Stimulated activated CD4-positive, alpha-beta T cell treated with anti-CD3 and anti-CD28 coated beads, Interleukin-15, amount 100 ng/mL, for 24 hours (primary cell): ENCODE data around the gene BAZ1B.
"Not testable (repeated sequence)": the region's sequence is repeated elsewhere in the genome, so short reads cannot be mapped to it uniquely, and the experiment has no call there.

Experiments used
- DNase-seq: peaks from one replicate; pipeline ENCODE4 v3.0.0-alpha.2; 2020

The BAZ1B gene

GRCh38 chr7:73495507-73495906, 26.6 kb downstream of the BAZ1B start:
- DNase-seq = not testable (repeated sequence)

GRCh38 chr7:73489976-73490375, 32.1 kb downstream of the BAZ1B start:
- no peak for DNase-seq

- DNase-seq = no peak
Observed at GRCh38 chr7:73487486-73487885, 34.6 kb downstream of the BAZ1B start.

GRCh38 chr7:73483171-73483570, 38.9 kb downstream of the BAZ1B start:
- no peak for DNase-seq

- DNase-seq = no peak
Observed at GRCh38 chr7:73482746-73483145, 39.3 kb downstream of the BAZ1B start.

- DNase-seq = not testable (repeated sequence)
Observed at GRCh38 chr7:73481521-73481920, 40.6 kb downstream of the BAZ1B start.

- DNase-seq = no peak
Observed at GRCh38 chr7:73478549-73478948, 43.5 kb downstream of the BAZ1B start.

GRCh38 chr7:73477376-73477775, 44.7 kb downstream of the BAZ1B start:
- no peak for DNase-seq

GRCh38 chr7:73470208-73470607, 51.9 kb downstream of the BAZ1B start:
- no peak for DNase-seq

GRCh38 chr7:73467046-73467445, 55.0 kb downstream of the BAZ1B start:
- DNase-seq = not testable (repeated sequence)

GRCh38 chr7:73466112-73466511, 56.0 kb downstream of the BAZ1B start:
- DNase-seq = no peak

- DNase-seq = no peak
Observed at GRCh38 chr7:73463966-73464365, 58.1 kb downstream of the BAZ1B start.

GRCh38 chr7:73463260-73463659, 58.8 kb downstream of the BAZ1B start:
- DNase-seq = no peak

GRCh38 chr7:73461782-73462285, 60.3 kb downstream of the BAZ1B start:
- DNase-seq = no peak

GRCh38 chr7:73454424-73454823, 67.7 kb downstream of the BAZ1B start:
- no peak for DNase-seq

- DNase-seq = no peak
Observed at GRCh38 chr7:73452999-73453635, 69.0 kb downstream of the BAZ1B start.

- DNase-seq = no peak
Observed at GRCh38 chr7:73451780-73452398, 70.2 kb downstream of the BAZ1B start.

GRCh38 chr7:73449422-73449821, 72.7 kb downstream of the BAZ1B start:
- no peak for DNase-seq

- no peak for DNase-seq
Observed at GRCh38 chr7:73448609-73449008, 73.5 kb downstream of the BAZ1B start.

GRCh38 chr7:73447121-73447733, 74.9 kb downstream of the BAZ1B start:
- no peak for DNase-seq

- no peak for DNase-seq
Observed at GRCh38 chr7:73446682-73447081, 75.4 kb downstream of the BAZ1B start.

- DNase-seq = no peak
Observed at GRCh38 chr7:73443548-73444255, 78.4 kb downstream of the BAZ1B start.

- no peak for DNase-seq
Observed at GRCh38 chr7:73442903-73443500, 79.1 kb downstream of the BAZ1B start.
